Measurements from ENCODE around the gene TUFT1. TPM values are rescaled to one million over a fixed set of nuclear protein-coding genes. Genes with fewer than 3 reads are reported as not detected.

The TUFT1 gene
- total RNA-seq, 1 experiment from 2014 or later = 7.9 TPM

DNA sequence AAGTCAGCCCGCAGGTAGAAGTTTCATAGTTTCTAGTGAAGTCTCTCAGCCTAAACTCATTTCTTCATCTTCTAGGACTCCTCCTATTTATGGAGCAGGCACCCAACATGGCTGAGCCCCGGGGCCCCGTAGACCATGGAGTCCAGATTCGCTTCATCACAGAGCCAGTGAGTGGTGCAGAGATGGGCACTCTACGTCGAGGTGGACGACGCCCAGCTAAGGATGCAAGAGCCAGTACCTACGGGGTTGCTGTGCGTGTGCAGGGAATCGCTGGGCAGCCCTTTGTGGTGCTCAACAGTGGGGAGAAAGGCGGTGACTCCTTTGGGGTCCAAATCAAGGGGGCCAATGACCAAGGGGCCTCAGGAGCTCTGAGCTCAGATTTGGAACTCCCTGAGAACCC is 21.7 kb upstream of the TUFT1 start (continued):
- no peak for TF ChIP-seq ZNF671 (CRISPR knock-in tag; IDR thresholded peaks at IDR 0.05)

DNA sequence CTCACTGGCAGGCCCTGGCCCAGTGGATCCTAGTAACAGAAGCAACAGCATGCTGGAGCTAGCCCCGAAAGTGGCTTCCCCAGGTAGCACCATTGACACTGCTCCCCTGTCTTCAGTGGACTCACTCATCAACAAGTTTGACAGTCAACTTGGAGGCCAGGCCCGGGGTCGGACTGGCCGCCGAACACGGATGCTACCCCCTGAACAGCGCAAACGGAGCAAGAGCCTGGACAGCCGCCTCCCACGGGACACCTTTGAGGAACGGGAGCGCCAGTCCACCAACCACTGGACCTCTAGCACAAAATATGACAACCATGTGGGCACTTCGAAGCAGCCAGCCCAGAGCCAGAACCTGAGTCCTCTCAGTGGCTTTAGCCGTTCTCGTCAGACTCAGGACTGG is 21.2 kb upstream of the TUFT1 start:
- no peak overlapping the region for H3K27ac Mint-ChIP-seq
- no peak for DNase-seq (ENCODE audit: low spot score)
- no peak overlapping the region for H3K4me3 Mint-ChIP-seq
- peaks cover 39% of the 10 kb centered on the region for H3K36me3 Mint-ChIP-seq
- TF ChIP-seq, protein P1, sequence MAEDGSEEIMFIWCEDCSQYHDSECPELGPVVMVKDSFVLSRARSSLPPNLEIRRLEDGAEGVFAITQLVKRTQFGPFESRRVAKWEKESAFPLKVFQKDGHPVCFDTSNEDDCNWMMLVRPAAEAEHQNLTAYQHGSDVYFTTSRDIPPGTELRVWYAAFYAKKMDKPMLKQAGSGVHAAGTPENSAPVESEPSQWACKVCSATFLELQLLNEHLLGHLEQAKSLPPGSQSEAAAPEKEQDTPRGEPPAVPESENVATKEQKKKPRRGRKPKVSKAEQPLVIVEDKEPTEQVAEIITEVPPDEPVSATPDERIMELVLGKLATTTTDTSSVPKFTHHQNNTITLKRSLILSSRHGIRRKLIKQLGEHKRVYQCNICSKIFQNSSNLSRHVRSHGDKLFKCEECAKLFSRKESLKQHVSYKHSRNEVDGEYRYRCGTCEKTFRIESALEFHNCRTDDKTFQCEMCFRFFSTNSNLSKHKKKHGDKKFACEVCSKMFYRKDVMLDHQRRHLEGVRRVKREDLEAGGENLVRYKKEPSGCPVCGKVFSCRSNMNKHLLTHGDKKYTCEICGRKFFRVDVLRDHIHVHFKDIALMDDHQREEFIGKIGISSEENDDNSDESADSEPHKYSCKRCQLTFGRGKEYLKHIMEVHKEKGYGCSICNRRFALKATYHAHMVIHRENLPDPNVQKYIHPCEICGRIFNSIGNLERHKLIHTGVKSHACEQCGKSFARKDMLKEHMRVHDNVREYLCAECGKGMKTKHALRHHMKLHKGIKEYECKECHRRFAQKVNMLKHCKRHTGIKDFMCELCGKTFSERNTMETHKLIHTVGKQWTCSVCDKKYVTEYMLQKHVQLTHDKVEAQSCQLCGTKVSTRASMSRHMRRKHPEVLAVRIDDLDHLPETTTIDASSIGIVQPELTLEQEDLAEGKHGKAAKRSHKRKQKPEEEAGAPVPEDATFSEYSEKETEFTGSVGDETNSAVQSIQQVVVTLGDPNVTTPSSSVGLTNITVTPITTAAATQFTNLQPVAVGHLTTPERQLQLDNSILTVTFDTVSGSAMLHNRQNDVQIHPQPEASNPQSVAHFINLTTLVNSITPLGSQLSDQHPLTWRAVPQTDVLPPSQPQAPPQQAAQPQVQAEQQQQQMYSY (CRISPR knock-in tag; IDR thresholded peaks at IDR 0.05) = no peak
- no peak for TF ChIP-seq EMX1 (CRISPR knock-in tag; IDR thresholded peaks at IDR 0.05)
- no peak for TF ChIP-seq PRRX2 (CRISPR knock-in tag; IDR thresholded peaks at IDR 0.05)
- TF ChIP-seq, protein P2, sequence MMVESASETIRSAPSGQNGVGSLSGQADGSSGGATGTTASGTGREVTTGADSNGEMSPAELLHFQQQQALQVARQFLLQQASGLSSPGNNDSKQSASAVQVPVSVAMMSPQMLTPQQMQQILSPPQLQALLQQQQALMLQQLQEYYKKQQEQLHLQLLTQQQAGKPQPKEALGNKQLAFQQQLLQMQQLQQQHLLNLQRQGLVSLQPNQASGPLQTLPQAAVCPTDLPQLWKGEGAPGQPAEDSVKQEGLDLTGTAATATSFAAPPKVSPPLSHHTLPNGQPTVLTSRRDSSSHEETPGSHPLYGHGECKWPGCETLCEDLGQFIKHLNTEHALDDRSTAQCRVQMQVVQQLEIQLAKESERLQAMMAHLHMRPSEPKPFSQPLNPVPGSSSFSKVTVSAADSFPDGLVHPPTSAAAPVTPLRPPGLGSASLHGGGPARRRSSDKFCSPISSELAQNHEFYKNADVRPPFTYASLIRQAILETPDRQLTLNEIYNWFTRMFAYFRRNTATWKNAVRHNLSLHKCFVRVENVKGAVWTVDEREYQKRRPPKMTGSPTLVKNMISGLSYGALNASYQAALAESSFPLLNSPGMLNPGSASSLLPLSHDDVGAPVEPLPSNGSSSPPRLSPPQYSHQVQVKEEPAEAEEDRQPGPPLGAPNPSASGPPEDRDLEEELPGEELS (CRISPR knock-in tag; IDR thresholded peaks at IDR 0.05) = no peak
- TF ChIP-seq, protein P3, sequence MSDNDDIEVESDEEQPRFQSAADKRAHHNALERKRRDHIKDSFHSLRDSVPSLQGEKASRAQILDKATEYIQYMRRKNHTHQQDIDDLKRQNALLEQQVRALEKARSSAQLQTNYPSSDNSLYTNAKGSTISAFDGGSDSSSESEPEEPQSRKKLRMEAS (CRISPR knock-in tag; IDR thresholded peaks at IDR 0.05) = no peak
- TF ChIP-seq, protein P4, sequence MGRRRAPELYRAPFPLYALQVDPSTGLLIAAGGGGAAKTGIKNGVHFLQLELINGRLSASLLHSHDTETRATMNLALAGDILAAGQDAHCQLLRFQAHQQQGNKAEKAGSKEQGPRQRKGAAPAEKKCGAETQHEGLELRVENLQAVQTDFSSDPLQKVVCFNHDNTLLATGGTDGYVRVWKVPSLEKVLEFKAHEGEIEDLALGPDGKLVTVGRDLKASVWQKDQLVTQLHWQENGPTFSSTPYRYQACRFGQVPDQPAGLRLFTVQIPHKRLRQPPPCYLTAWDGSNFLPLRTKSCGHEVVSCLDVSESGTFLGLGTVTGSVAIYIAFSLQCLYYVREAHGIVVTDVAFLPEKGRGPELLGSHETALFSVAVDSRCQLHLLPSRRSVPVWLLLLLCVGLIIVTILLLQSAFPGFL (CRISPR knock-in tag; IDR thresholded peaks at IDR 0.05; ENCODE audit: borderline replicate concordance) = no peak
- no peak for TF ChIP-seq NR1H2 (CRISPR knock-in tag; IDR thresholded peaks at IDR 0.05)
- no peak for TF ChIP-seq FOXK1 (CRISPR knock-in tag; IDR thresholded peaks at IDR 0.05)
- TF ChIP-seq, protein P5, sequence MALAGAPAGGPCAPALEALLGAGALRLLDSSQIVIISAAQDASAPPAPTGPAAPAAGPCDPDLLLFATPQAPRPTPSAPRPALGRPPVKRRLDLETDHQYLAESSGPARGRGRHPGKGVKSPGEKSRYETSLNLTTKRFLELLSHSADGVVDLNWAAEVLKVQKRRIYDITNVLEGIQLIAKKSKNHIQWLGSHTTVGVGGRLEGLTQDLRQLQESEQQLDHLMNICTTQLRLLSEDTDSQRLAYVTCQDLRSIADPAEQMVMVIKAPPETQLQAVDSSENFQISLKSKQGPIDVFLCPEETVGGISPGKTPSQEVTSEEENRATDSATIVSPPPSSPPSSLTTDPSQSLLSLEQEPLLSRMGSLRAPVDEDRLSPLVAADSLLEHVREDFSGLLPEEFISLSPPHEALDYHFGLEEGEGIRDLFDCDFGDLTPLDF (CRISPR knock-in tag; IDR thresholded peaks at IDR 0.05) = no peak
- TF ChIP-seq CREM (CRISPR knock-in tag; IDR thresholded peaks at IDR 0.05) = no peak
- TF ChIP-seq, protein P6, sequence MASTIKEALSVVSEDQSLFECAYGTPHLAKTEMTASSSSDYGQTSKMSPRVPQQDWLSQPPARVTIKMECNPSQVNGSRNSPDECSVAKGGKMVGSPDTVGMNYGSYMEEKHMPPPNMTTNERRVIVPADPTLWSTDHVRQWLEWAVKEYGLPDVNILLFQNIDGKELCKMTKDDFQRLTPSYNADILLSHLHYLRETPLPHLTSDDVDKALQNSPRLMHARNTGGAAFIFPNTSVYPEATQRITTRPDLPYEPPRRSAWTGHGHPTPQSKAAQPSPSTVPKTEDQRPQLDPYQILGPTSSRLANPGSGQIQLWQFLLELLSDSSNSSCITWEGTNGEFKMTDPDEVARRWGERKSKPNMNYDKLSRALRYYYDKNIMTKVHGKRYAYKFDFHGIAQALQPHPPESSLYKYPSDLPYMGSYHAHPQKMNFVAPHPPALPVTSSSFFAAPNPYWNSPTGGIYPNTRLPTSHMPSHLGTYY (CRISPR knock-in tag; IDR thresholded peaks at IDR 0.05) = no peak
- TF ChIP-seq, protein P7, sequence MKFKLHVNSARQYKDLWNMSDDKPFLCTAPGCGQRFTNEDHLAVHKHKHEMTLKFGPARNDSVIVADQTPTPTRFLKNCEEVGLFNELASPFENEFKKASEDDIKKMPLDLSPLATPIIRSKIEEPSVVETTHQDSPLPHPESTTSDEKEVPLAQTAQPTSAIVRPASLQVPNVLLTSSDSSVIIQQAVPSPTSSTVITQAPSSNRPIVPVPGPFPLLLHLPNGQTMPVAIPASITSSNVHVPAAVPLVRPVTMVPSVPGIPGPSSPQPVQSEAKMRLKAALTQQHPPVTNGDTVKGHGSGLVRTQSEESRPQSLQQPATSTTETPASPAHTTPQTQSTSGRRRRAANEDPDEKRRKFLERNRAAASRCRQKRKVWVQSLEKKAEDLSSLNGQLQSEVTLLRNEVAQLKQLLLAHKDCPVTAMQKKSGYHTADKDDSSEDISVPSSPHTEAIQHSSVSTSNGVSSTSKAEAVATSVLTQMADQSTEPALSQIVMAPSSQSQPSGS (CRISPR knock-in tag; IDR thresholded peaks at IDR 0.05; ENCODE audit: borderline replicate concordance, low read depth) = no peak
- TF ChIP-seq, protein P8, sequence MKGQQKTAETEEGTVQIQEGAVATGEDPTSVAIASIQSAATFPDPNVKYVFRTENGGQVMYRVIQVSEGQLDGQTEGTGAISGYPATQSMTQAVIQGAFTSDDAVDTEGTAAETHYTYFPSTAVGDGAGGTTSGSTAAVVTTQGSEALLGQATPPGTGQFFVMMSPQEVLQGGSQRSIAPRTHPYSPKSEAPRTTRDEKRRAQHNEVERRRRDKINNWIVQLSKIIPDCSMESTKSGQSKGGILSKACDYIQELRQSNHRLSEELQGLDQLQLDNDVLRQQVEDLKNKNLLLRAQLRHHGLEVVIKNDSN (CRISPR knock-in tag; IDR thresholded peaks at IDR 0.05) = no peak
- no peak for TF ChIP-seq ZNF416 (CRISPR knock-in tag; IDR thresholded peaks at IDR 0.05)
- TF ChIP-seq MXD4 (CRISPR knock-in tag; IDR thresholded peaks at IDR 0.05; ENCODE audit: borderline replicate concordance) = no peak
- TF ChIP-seq OVOL2 (CRISPR knock-in tag; IDR thresholded peaks at IDR 0.05; ENCODE audit: borderline replicate concordance) = no peak
- no peak for TF ChIP-seq TCF7 (CRISPR knock-in tag; IDR thresholded peaks at IDR 0.05; ENCODE audit: low read depth)
- H3K9me3 Mint-ChIP-seq = no peaks in the 10 kb centered on the region
- ATAC-seq = no peak
- H3K27me3 Mint-ChIP-seq (ENCODE audit: low read depth) = no peaks in the 10 kb centered on the region
- CTCF ChIA-PET = no interaction called here
- H3K4me1 Mint-ChIP-seq = peaks cover 29% of the 10 kb centered on the region
- POLR2A ChIA-PET = interaction anchor here (0.6 kb wide), 1 partner anchor 17 kb away, joined by 4 read pairs; no protein-coding TSS in a partner anchor

Data from WTC11 (cell line).